HG03066 (cell line): Measurements from ENCODE around the gene TECTA.

ENCODE experiments used
- ATAC-seq: cut with Tn5 transposase; IDR thresholded peaks from one replicate; pipeline ENCODE4 v1.9.1; 2021; ENCODE audit warnings: low read depth; ENCODE audit not compliant: unreplicated experiment

Gene TECTA, protein sequence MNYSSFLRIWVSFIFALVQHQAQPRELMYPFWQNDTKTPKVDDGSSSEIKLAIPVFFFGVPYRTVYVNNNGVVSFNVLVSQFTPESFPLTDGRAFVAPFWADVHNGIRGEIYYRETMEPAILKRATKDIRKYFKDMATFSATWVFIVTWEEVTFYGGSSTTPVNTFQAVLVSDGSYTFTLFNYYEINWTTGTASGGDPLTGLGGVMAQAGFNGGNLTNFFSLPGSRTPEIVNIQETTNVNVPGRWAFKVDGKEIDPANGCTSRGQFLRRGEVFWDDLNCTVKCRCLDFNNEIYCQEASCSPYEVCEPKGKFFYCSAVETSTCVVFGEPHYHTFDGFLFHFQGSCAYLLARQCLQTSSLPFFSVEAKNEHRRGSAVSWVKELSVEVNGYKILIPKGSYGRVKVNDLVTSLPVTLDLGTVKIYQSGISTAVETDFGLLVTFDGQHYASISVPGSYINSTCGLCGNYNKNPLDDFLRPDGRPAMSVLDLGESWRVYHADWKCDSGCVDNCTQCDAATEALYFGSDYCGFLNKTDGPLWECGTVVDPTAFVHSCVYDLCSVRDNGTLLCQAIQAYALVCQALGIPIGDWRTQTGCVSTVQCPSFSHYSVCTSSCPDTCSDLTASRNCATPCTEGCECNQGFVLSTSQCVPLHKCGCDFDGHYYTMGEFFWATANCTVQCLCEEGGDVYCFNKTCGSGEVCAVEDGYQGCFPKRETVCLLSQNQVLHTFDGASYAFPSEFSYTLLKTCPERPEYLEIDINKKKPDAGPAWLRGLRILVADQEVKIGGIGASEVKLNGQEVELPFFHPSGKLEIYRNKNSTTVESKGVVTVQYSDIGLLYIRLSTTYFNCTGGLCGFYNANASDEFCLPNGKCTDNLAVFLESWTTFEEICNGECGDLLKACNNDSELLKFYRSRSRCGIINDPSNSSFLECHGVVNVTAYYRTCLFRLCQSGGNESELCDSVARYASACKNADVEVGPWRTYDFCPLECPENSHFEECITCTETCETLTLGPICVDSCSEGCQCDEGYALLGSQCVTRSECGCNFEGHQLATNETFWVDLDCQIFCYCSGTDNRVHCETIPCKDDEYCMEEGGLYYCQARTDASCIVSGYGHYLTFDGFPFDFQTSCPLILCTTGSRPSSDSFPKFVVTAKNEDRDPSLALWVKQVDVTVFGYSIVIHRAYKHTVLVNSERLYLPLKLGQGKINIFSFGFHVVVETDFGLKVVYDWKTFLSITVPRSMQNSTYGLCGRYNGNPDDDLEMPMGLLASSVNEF (N-terminal part only)

DNA sequence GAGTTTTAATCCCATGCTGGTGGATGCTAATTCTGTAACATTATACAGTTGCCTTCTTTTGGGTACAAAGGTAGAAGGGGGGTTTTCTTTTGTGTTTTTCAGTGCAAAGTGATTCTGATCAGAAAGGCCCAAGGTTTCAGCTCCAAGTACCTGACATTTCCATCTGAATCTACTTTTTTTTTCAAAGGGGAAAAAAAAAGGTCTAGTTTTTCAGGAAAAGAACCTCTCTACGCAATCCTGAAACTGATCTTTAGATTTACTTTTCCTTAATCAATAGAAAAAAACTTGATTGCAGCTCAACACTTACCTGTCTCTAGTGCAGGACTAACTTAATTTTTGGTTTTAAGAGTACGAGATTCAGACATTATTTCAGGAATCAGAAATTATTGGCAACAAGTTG lies at the start of gene TECTA:
Gene TECTA (plus strand): TSS at position 301 of the 400 bp plus-strand sequence. CDS start 1,423 bp downstream, outside the sequence.
- no peak for ATAC-seq

DNA sequence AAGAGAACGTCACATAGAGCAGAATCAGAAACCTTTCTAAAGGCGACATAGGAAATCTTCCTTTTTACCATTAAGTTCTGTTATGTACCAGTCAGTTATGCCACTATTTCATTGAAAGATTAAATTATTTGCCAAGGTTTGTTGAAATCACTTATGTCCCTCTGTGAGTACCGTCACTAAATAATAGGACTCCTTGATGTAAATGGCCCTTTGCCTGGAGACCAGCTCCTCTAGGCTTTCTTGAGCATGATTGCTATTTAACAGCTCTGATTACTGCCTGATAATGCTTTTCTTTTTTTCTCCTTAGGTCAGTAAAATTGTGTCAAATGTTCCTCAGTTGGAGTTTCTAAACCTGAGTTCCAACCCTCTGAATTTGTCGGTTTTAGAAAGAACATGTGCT lies 47.8 kb upstream of the TECTA start:
- no peak for ATAC-seq

DNA sequence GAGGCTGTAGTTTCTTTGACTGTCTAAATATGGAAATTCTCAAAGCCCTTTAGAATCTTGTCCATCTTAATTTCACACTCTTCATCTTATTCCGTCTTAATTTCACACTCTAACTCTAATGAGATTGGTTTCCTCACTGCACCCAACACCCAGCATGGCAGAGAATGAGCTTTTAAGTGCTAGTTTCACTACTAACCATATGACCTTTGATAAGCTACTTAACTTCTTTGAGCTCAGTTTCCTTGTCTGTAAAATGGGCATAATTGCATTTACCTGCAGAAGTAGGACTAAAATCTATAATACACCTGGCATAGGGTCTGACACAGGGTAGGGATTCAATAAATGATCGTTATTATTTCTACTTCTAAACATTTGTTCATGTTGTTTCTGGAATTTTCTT lies 46.8 kb upstream of the TECTA start:
- ATAC-seq, result no peak

DNA sequence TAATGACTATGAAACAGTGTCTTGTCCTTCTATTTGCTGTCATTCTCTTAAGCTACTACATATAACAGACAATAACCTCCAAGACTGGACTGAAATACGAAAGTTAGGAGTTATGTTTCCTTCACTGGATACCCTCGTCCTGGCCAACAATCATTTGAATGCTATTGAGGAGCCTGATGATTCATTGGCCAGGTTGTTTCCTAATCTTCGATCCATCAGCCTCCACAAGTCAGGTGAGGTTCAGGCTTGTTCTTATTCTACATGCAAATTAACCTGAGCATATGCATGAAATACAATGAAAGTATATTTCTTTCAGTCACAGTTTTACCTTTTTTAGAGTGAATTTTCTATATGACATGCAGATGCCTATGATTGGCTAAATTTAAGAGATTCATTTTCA lies 46.0 kb upstream of the TECTA start:
- ATAC-seq, result no peak

DNA sequence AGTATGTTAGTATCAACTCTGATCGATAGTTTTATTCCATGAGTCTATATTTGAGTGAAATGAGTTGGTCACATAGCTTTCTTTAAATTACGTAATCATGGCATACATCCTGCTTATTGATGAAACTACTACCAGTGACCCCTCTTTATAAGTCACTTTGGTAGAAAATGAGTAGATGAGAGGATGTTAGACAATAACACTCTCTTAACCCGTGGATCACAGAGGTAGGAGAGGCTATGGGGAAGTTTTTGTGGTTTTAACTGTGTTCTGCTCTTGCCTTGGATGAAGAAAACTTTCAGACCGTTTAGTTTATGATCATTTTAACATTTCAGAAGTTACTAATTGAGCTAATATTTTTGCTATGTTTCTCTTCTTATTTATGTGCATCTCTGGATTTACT lies 43.1 kb upstream of the TECTA start:
- ATAC-seq, result no peak

DNA sequence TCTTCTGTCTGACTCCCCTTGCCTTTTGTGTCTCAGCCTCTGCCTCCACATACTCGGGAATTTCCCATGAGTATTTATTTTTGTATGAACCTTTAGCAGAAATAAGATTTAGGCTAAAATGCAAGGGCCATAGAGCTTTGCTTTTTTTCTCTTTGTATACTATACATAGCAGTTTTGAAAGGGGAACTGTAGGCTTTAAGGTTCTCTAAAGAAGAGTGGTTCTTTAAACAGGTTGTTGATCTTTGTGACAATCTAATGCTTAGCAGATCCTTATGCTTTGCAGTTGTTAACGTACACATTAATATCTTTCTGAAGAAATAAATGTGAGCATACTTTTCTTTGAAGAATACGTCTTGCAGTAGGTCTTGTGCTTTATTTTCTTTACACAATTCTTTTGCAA lies 42.1 kb upstream of the TECTA start:
- no peak for ATAC-seq

DNA sequence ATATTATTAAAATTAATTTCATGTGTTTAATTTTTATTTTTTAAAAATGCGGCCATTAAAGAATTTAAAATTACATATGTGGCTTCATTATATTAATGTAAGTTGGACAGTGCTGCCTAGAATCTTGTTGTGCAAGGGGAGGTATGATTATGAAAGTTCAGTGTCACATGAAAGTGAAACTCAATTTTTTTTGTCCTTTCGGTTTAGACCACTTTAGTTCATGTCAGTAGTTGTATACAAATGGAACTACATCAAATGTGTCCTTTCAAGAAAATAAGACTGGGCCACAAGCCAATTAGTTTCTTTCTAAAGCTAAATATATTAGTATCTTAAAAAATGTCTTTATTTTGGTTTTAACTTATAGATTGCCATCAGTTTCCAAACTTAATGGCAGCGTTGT lies 41.4 kb upstream of the TECTA start:
- ATAC-seq, result peak; percentile 99

DNA sequence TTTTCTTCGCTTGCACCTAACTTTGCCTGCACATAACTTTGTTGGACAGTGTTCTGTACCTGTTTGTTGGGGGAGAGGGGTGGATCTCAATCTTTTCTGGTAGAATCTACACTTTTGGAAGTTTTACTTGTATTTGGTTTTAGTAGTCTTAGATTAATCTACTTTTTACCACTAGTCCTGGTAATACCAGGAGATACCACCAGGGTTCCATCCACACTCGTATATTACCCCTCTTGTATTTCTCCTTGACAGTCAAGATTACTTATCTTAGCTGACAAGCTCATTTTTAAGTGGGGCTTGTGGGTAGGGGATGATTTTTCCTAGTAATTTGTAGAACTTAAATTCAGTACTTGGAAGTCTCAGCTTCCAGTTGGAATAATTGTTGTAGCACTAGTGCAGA lies 37.3 kb upstream of the TECTA start:
- ATAC-seq, result no peak

DNA sequence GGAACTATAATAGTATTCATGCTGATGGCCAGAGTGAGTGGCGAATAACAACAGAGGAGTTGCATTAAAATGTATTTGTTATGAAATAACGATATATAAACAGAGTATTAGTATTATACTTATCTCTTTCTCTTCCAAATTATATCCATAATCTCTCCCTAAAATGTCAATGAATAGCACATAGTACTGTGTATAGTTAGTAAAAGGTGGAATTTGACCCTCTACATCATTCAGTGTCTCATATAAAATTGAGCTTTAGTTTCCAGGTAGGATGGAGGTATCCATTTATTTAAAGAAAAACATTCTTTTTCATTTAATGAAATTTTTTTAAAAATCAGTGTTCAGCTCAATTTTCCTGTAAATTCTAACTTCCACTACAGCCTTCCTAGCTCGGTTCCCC lies 34.4 kb upstream of the TECTA start:
- ATAC-seq, result no peak

DNA sequence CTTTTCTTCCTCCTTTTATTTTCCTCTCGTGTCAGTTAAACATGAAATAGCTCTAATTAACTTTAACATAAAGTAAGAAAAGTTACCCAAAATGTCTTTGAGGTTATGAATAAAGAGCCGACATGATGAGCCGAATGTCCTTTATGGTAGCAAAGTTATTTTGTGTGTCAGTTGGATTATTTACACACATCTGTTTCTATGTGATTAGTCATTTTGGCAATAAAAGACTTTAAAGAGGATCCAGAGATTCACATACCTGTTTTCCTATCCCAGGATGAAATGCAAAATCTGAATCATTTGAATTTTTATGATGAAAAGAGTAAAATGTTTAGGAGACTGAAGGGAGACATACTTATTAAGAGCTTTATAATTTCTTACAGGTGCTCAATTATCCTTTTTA lies 34.0 kb upstream of the TECTA start:
- ATAC-seq, result no peak

DNA sequence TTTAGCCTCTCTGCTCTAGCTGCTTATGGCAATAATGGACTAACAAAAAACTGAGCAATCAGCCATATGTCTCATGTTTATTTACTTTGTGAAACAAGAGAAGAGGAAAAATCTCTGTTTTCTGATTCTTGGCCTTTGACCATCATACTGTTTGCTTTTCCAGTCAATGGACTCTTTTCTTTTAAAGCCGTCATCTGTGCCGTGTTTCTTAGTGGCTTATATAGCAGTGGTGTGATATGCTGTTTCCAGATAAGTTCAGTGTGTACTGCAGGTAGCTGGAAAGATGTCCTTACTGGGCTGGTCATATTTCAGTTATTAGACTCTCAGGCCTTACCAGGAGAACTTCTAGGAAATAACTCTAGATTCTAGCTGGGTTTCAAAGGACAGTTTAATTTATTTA lies 33.6 kb upstream of the TECTA start:
- ATAC-seq, result no peak

DNA sequence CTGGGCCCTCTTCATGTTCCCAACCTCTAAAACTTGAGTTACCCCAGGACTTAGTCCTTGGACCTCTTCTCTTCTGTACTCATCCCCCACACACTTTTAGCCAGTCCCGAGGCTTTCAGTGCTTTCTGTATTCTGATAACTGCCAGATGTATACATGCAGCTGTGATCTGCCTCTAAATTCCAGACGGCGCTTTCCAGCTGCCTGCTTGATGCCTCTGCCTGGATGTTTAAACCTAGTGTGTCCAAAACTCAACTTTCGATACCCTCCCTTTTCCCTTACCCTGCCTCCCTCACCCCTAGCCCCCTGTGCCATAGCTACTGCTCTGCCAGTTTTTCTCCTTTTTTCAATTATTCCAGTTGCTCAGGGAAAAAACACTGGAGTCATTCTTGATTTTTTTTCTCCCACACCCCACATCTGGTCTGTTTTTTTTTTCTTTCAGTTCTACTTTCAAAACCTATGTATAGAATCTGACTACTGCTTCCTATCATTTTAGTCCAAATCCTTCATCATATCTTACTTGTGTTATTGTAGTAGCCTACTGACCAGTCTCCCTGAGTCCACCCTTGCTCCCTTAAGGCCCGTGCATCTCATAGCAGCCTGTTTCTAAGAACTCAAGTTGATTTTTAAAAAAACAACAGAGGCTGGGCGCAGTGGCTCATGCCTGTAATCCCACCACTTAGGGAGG lies 32.9 kb upstream of the TECTA start:
- no peak for ATAC-seq

DNA sequence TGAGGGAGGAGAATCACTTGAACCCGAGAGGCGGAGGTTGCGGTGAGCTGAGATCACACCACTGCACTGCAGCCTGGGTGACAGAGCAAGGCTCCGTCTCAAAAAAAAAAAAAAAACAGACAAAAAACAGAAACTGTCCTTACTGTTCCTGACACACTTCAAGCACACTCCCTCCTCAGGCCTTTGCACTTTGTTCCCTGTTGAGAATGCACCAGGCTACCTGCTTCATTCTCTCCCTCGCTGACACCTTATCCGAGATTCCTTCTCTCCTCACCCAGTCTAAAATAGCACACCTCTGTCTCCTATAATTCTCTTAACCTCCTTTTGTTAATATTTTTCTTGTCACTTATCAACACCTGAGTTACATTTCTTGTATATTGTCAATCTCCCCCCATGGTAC lies 32.3 kb upstream of the TECTA start:
- ATAC-seq, result no peak

DNA sequence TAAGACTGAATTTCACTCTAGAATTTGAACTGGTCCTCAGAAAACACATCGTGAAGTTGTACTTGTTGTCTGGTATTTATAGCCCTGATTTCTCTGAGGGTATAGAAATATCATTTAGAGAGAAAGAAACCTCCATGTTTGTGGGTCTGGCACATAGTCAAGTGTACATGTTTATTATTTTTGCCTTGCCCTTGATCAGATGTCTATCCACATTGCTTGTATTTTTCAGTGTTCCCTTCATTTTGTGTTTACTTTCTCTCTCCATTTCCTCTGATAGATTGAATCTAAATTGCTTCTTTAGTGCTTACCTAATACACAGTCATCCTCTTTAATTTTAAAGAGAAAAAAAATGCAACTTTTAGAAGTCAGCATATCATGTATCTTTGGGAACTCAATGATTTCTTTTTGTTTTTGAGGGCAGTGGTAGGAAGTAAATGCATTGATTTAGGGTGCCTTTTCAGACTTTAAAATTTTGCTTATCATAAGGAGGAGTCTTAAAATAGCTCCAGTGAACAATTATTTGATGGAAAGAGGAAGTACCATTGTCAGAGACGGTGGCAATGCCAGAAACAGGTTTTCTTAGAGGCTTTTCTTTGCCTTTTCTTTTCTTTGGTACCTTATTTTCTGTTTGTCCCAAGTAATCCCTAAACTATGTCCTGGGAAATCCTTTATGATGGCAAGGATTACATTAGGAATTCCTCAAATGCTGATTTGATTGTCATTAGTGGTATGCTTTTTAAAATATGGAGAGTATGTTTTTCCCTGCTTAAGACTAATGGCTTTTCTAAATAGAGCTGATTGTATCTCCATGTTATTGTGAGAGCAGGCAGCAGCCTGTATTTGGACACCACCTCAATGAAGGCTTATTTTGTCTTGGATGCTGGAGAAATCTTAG lies 29.8 kb upstream of the TECTA start:
- no peak for ATAC-seq

DNA sequence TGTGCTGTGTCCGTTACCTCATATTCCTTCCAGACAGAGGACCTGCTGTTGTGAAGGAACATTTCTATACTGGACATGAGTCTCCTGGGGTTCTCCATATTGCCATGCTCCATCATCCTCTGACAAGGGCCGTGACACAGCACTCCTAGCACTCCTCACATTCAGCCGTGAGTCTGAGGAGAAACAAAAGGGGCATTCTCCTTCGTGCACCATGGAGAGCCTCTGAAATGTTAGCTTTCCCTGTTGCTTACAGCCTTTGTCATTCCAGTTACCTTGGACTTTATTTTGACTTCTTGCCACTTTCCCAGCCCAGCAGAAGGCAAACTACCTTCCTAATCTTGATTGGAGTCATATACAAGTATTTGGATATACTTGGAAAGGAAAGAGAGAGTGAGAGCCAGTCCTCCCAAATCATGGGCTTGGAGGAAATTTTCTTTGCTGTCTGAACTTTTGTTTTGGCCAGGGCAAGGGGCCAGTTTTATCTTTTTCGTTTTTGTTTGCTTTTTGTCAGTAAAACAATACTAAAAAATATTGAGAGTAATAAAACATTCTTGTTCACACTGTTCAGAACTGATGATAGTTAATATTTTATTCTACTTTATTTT lies 29.1 kb upstream of the TECTA start:
- ATAC-seq, result no peak

DNA sequence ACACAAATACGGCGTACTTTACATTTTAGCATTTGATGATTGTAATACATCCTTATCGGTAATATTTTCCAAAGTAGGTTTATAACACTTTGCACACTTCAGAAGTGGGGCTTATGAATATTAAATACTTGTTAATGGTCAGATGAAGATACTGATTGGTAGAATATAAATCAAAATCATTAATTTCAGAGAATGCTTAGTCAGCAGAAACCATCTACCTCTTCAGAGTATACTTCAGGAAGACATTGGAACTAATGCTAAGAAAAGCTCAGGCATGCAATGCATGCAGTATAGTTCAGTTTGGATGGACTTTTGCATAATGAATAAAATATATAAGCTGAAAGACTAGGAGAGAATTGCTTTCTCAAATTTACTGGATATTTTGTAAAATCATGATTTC lies 19.7 kb upstream of the TECTA start:
- no peak for ATAC-seq

DNA sequence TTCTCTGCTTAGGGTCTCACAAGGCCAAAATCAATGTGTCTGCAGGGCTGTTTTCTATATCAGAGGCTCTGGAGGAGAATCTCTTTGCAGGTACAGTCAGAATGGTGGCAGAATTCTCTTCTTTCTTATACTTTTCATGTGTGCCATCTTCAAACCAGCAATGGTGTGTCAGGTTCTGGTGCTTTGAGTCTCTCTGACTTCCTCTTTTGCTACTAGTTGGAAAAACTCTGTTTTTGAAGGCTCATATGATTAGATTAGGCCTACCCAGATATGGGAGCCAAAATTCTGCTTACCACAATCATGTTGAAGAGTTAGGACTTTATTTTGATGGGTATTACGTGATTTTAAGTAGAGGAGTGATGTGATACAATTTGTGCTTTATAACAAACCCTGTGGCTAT lies 18.8 kb upstream of the TECTA start:
- ATAC-seq, result no peak

DNA sequence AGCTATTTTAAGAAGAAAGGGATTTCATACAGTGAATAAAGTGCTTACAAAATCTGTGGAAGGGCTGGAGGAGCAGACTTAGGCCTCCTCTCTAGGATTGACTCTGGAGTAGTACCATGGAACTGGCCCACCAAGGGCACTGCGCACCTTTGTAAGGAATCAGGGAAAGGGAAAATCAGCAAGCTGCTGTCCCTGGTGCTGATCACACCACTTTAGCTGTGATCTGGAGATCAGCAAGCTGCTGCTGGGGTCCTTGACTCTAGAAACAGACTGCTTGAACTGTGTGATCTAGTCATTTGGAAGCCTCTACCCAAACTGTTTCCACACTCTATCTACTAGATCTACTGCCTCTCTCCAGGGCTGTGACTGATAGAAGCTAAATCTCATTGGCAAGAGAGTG lies 18.4 kb upstream of the TECTA start:
- no peak for ATAC-seq

DNA sequence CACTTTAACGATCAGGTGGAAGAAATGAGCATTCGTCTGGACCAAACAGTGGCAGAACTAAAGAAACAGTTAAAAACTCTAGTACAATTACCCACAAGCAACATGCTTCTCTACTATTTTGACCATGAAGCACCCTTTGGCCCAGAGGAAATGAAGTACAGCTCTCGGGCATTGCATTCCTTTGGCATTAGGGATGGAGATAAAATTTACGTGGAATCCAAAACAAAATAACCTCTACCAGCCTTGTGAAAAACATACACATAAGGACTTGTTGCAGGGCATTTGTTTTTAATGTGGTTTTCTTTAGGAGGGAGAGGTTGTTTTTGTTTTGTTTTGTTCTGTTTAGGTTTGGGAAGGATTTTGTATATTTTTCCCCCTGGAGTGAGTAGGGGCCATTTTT lies 14.2 kb upstream of the TECTA start:
- no peak for ATAC-seq
